Epithelial cell of proximal tubule (primary cell): ENCODE measurements around the gene UNG. TPM values are rescaled to one million over a fixed set of nuclear protein-coding genes. Genes with fewer than 3 reads are reported as not detected.
"Not testable (repeated sequence)": the region's sequence is repeated elsewhere in the genome, so short reads cannot be mapped to it uniquely, and the experiment has no call there.

Experiments
- DNase-seq: peaks from one replicate; pipeline ENCODE4 v3.0.0-alpha.2; 2011; ENCODE audit warnings: low read depth
- H3K4me3 ChIP-seq: 2 replicates; pipeline ENCODE4 v1.5.1; 2011; ENCODE audit warnings: low read depth, mild to moderate bottlenecking, low read length
- CTCF ChIP-seq: conservative IDR thresholded peaks from 2 replicates; pipeline ENCODE4 v1.5.1; 2012; ENCODE audit warnings: low read depth, mild to moderate bottlenecking, low read length
- total RNA-seq: library from RNA; depleted of rRNA; stranded (reverse); fragments of >200 nt; gene quantifications from 2 replicates; pipeline ENCODE4 v1.2.3, GENCODE V29; 2015

UNG gene
- 101 and 118 TPM in 2 replicates for total RNA-seq

GRCh38 chr12:109097435-109098182, at the start of gene UNG:
Gene UNG (plus strand): TSS chr12:109097597. CDS start chr12:109097680, 83 bp downstream.
- no peak for TF ChIP-seq CTCF
- peak within 1 kb of the TSS; percentile 84 for H3K4me3 ChIP-seq
- no peak for DNase-seq

GRCh38 chr12:109048706-109049105, 48.7 kb upstream of the UNG start:
- not testable (repeated sequence) for DNase-seq, H3K4me3 ChIP-seq

DNA sequence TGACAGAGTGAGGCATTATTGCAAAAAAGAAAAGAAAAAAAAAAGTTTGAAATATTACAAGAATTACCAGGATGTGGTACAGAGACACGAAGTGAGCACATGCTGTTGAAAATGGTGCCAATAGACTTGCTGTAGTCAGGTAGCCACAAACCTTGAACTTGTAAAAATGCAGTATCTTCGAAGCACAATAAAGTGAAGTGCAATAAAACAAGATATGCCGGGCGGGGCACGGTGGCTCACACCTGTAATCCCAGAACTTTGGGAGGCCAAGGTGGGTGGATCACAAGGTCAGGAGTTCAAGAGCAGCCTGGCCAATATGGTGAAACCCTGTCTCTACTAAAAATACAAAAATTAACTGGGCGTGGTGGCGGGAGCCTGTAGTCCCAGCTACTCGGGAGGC, 47.6 kb upstream of the UNG start:
- DNase-seq, H3K4me3 ChIP-seq: not testable (repeated sequence)

DNA sequence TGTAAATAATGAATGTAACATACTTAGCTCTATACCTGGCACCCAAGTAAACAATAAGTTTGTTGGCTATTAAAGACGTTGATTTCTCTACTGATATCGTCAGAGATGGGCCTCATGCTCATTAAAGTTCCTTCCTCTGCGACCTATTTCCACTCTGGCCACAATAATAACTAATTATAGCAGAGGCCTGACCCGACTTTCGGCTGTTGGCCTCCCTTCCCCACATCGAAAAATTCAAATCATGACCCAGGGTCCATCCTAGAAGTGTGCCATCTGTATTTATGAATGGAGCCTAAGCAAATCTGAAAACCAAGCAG, 45.3 kb upstream of the UNG start:
- TF ChIP-seq CTCF: no peak

DNA sequence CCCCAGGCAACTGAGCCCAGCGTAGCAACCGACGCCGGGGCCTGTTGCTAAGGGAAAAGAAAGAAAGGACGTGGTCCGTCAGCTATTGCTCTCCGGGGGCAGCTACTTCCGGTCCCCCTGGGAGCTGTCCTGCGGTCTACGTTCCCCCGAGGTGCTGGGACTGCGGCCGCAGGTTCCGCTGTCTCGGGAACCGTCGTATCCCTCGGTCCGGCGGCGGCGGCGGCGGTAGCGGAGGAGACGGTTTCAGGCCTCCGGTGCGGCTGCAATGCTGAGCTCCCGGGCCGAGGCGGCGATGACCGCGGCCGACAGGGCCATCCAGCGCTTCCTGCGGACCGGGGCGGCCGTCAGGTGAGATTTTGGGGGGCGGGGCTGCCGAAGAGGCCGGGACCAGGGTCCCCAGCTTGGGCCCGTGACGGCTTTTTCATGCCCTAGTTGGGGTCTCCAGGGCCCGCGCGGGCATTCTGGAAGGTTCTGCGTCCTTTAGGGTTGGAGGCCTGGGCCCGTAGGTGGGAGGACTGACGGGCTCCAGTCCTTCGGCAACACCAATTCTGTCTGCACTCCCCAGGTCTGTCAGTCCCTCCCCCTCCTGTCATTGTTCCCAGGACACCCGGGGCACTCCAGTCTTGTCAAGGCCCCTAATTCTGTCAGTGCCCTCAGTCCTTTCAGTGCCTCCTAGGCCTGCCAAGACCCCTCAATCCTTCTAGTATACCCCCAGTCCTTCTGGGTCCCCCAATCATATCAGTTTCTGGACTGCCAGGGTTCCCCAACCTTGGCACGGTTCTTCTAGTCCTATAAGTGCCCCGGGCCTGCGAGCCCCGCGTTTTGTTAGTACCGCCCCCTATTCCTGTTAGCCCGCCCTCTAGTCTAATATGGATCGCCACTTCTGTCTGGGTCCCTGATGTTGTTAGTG, 44.7 kb upstream of the UNG start, which contains the start of gene USP30:
Gene USP30 (plus strand): TSS at position 163 of the 910 bp plus-strand sequence. CDS start 103 bp downstream, at position 266.
- no peak for DNase-seq
- peak within 1 kb of the TSS; percentile 94 for H3K4me3 ChIP-seq
- no peak for TF ChIP-seq CTCF

More for the DNA sequence above, 45.3 kb upstream of the UNG start:
- peak overlapping the region; percentile 94 for H3K4me3 ChIP-seq
- DNase-seq: no peak

DNA sequence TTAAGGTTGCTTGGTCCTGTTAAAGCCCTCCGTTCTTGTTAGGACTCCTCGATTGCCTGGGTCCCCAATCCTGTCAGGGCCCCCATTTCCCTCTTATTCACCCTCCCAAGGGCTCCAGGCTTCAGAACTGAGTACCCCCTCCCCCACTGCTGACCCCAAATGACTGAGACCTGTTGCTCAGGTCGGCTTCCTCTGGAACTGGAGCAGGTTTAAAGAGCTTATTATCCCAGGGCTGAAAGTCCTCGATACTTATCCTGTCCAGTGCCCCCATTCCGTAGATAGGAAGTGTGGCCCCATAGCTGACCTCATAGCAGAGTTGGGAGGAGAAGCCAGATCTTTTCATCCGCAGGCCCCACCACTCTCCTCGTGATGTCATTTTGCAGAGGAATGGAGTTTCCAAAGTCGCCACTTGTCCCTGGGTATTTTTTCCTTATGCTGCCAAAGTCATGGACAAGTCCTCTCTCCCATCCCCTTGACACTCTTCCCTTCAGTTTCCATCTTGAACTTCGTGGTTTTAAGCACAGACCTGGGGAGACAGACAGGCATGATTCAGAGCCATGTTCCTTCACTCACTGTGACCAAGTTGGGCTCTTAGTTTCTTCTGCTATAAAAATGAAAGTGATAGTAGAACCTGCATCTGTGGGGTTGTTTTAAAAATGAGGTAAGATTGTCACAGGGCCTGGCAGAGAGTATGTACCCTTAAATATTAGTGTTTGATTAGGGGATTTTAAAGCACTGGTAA, 43.8 kb upstream of the UNG start:
- no peak for DNase-seq
- H3K4me3 ChIP-seq: peak overlapping the region; percentile 94
- TF ChIP-seq CTCF: no peak

- peak overlapping the region; percentile 94 for H3K4me3 ChIP-seq
- DNase-seq: not testable (repeated sequence)
These were observed 43.3 kb upstream of the UNG start for GRCh38 chr12:109054124-109054513.

GRCh38 chr12:109054520-109054919, 42.9 kb upstream of the UNG start:
- H3K4me3 ChIP-seq: no peak overlapping the region
- no peak for DNase-seq
- no peak for TF ChIP-seq CTCF
